MM.1S (cell line): ENCODE data around the gene KIF21B.

Experiments used
- EZH2 ChIP-seq: fragments of 300-600 bp; sonication (generic); optimal IDR thresholded peaks from 2 replicates; pipeline ENCODE3; 2017; ENCODE audit warnings: low read depth, mild to moderate bottlenecking, antibody characterized with exemption, low read length, mixed read lengths
- EZH2phosphoT487 ChIP-seq: fragments of 300-600 bp; sonication (generic); IDR thresholded peaks from 2 replicates; pipeline ENCODE4 v1.6.1; 2018; ENCODE audit warnings: antibody characterized with exemption, low read length
- TF ChIP-seq, protein P1 (sequence below): fragments of 300-600 bp; sonication (generic); IDR thresholded peaks from 2 replicates; pipeline ENCODE4 v1.5.1; 2016; ENCODE audit warnings: antibody characterized with exemption, low read length, mixed read lengths

DNA sequence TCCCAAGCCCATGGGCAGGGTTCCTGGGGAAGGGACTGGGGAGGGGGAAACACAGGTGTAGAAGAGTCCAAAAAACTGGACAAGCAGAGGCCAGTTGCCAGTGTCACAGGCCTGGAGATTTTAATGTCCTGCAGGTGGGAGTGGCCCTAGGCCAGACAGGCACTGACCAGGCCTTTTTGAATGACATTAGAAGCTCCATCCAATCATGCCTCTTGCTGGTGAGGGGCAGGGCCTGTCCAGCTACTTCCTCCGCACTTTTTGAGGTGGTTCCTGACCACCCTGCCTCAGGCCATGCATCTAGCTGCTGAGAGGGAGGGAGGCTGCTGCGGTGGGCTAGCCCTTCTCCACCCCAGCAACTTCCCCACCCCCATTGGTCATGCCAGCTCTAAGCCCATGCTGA is 15.9 kb upstream of the KIF21B start:
- TF ChIP-seq, protein P1, sequence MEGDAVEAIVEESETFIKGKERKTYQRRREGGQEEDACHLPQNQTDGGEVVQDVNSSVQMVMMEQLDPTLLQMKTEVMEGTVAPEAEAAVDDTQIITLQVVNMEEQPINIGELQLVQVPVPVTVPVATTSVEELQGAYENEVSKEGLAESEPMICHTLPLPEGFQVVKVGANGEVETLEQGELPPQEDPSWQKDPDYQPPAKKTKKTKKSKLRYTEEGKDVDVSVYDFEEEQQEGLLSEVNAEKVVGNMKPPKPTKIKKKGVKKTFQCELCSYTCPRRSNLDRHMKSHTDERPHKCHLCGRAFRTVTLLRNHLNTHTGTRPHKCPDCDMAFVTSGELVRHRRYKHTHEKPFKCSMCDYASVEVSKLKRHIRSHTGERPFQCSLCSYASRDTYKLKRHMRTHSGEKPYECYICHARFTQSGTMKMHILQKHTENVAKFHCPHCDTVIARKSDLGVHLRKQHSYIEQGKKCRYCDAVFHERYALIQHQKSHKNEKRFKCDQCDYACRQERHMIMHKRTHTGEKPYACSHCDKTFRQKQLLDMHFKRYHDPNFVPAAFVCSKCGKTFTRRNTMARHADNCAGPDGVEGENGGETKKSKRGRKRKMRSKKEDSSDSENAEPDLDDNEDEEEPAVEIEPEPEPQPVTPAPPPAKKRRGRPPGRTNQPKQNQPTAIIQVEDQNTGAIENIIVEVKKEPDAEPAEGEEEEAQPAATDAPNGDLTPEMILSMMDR = no peak
- no peak for TF ChIP-seq EZH2phosphoT487
- TF ChIP-seq EZH2 = no peak
